HG02571 (cell line): ENCODE results near the gene ALG14.

Experiments
- ATAC-seq: cut with Tn5 transposase; IDR thresholded peaks from one replicate; pipeline ENCODE4 v1.9.1; 2021; ENCODE audit warnings: mild to moderate bottlenecking, moderate library complexity; ENCODE audit not compliant: unreplicated experiment

Gene ALG14

DNA sequence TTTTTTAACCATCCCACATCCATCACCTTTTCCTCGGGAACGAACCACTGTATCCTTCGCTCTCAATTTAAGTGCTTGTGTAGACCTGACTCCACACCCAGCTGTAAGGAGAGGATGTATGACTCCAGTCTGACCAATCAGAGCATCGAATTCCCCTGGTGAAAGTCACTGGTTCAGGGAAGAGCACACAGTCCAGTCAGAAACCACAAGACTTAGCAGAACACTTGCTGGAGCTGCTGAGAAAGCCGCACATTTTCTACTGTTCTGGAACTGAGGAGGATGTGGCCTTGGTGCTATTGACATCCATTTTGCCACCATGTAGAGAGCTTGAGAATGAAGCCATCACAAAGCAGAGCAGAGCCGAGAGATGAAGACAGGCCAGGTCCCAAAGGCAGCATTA is 86.0 kb downstream of the ALG14 start:
- no peak for ATAC-seq

- ATAC-seq, result no peak
Observed at GRCh38 chr1:94983171-94983739, 89.5 kb downstream of the ALG14 start.

DNA sequence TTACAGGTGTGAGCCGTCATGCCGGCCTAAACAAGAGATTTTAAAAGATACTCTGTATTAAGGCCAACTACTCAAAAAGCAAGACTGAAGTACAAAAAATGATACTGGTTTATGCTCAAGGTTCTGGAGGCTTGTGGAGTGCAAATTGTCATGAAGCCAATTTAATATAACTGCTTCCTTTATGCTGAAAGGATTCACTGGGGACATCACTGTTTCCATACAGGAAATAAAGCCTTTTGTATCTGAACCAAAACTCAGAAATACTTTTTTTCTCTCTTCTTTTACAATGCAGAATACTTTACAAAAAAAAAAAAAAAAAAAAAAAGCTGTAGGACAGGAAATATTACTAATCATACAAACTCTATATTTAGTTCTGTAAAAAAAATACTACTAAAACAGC is 90.4 kb downstream of the ALG14 start:
- ATAC-seq, result no peak

DNA sequence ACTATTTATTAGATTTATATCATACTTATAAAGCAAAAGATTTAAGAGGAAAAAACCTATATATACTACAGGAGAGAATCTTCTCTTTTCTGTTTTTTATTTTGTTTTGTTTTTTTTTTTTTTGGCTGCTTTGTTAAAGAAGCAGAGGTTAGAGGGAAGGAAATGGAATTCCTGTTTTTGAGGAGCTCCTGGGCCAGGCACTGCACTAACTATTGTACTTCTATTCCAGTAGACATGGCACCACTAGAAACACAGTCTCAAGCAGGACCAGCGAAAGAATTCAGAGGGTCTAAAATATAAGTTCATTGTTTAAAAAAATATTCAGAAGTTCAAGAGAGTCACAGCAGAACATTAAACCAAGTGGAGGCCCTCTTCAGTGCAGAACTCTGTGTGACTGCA is 91.2 kb downstream of the ALG14 start:
- no peak for ATAC-seq

GRCh38 chr1:94980582-94981574 is 91.9 kb downstream of the ALG14 start:
- no peak for ATAC-seq

DNA sequence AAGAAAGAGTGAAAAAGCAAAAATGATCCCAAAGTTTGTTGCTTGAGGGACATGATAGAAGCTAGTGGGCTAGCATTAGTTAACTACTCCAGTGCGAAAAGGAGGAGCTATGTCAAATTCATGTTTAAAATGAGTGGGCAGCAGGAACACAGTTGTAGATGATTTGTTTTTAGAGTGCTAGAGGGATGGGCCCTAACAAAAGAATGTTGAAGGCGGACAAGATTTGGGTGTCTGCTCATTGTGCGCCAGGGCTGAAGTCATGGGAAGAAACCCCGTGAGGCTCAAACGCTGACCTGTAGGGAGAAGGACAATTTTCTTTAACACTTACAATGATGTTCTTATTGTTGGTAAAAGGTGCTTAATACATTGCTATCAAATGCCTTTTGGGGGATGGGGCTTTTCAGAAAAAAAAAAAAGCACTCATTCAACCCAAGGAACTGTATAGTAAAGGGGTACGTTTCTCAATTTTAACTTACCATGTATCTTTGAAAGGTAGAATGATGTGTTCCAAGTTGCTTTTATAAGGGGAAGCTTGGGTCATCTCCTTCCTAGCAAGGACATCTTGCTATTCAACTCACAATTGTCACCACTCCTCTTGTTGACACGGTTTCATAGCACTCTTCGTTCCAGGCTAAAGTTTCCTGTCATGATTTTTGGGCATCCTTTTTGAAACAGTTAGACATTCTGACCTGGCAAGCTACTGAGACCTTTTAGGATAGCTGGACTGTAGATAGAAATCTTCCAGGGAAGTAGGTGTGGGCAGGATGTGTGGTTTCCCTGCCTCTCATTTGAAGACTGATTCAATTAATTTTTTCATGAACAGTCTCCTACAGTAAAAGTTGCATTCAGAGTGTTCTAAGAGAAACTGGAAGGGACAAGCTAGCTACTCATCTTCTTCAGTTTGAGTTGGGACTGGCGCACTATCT is 92.8 kb downstream of the ALG14 start:
- no peak for ATAC-seq

DNA sequence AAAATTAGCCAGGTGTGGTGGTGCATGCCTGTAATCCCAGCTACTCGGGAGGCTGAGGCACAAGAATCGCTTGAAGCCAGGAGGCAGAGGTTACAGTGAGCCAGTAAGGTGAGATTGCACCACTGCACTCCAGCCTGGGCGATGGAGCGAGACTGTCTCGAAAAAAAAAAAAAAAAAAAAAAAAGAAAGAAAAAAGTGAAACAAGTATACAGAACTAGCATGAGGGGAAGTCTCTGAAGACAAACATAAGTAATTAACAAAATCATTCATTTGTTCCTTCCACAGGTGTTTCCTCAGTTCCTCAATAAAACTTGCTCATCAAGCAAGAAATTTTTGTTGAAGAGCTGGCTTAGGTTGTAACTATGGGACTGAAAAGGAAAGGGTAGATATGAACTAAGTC is 93.6 kb downstream of the ALG14 start:
- ATAC-seq, result no peak

DNA sequence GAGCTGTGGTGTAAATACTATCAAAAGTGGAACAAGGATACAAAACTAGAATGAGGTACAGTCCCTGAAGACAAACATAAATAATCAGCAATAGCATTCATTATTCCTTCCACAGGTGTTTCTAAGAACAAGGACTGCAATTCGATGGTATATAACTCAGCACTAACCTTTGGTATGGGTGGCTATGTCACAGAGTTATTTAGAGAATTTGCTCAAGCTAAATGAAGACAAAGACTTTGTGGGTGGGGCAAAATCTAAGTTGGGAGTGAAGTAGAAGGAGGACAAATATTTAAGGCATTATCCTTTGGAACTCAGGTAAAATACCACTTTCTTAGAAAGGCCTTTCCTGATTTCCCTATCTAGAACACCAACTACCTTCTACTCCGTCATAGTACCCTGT is 94.3 kb downstream of the ALG14 start:
- ATAC-seq, result no peak

DNA sequence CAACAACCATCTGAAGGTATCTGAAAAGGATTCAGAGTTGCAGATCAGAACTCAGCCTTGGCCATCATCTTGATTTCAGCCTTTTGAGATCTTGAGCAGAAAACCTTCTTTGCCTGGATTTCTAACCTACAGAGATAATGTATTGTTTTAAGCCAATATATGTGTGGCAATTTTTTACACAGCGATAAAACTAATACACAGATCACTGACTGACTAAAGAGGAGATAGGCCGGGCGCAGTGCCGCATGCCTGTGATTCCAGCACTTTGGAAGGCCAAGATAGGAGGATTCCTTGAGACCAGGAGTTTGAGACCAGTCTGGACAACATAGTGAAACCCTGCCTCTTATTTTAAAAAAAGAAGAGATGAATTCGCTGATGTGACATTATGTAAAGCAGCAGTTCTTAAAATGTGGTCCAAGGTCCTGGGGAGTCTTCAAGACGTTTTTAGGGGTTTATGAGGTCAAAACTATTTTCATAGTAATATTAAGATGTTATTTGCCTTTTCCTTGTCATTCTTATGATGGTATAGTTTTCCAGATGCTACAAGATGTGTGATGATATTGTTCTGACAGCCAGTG is 95.7 kb downstream of the ALG14 start:
- ATAC-seq, result no peak

- ATAC-seq, result no peak
Observed at GRCh38 chr1:94974824-94975223, 97.9 kb downstream of the ALG14 start.

- no peak for ATAC-seq
Observed at GRCh38 chr1:94974241-94974640, 98.5 kb downstream of the ALG14 start.

DNA sequence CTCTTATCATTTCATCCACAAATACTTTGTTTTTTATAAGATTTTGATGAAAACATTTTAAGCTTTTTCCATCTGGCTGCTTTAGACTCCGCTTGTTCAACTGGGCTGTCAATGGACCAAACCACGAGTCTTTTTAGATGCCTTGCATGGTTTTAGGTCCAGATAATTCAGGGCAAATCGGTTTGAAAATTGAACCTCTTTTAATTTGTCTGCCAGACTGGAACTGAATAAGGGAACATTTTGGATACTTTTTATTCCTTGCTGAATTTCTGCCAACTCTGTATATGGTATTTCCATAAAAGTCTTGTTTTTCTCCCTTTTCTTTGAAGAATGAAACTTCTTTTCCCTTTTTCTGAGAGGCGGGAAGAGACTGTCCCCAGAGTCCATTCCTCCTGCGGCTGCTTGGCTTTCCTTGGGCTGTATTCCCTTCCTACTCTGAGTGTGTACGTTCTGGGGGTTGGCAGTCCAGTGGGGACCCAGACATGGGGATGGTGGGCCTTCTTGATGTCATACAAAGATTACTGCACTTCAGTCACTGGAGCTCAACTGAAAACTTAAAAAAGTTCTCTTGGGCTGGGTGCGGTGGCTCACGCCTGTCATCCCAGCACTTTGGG is 99.3 kb downstream of the ALG14 start:
- no peak for ATAC-seq

DNA sequence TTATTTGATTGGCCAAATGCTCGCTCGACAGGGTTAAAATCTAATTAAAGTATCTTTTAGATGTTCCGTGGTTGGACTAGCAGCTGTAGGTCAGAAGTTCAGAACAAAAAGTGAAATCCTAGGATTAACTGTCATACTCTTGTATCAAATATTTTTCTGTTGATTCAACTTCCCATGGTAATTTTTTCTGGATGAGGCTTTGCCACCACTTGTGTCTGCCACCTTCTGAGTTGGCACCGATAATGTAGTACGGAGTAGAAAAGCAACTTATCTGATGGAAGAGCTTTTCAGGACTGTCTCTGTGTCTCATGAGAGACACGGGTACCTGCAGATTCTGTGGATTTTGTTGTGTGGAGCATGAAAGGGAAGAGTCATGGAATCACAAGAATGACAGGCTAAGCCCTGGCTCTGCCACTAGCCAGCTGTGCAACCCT is 101.2 kb downstream of the ALG14 start:
- ATAC-seq, result no peak

- no peak for ATAC-seq
Observed at GRCh38 chr1:94970783-94971182, 102.0 kb downstream of the ALG14 start.

- no peak for ATAC-seq
Observed at GRCh38 chr1:94969137-94969536, 103.6 kb downstream of the ALG14 start.

- no peak for ATAC-seq
Observed at GRCh38 chr1:94966033-94966432, 106.7 kb downstream of the ALG14 start.

- ATAC-seq, result no peak
Observed at GRCh38 chr1:94963864-94964263, 108.9 kb downstream of the ALG14 start.

- peak; percentile 95 for ATAC-seq
Observed at GRCh38 chr1:94962409-94963265, 110.1 kb downstream of the ALG14 start.

- no peak for ATAC-seq
Observed at GRCh38 chr1:94961988-94962387, 110.8 kb downstream of the ALG14 start.

DNA sequence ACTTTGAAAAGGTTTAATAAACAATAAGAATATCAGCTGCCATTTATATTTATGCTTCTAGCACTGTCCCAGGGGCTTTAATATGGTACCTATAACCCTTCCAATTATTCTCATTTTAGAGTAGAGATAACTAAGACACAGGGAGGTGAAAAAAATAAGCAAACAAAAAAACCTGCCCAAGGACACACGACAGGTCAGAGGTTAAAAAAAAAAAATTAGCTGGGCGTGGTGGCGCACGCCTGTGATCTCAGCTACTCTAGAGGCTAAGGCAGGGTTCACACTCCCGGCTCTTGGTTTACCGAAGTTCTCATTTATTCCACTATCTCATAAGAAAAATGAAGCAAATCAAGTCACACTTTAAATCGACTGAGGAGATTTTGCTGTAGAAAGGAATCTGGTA is 111.2 kb downstream of the ALG14 start:
- ATAC-seq, result no peak
